Activated CD4-positive, CD25-positive, alpha-beta regulatory T cell treated with anti-CD3 and anti-CD28 coated beads, Interleukin-2, amount 50 U/mL, for 72 hours (primary cell): ENCODE measurements around the gene NRTN.
"Not testable (repeated sequence)": the region's sequence is repeated elsewhere in the genome, so short reads cannot be mapped to it uniquely, and the experiment has no call there.

ENCODE experiments used
- DNase-seq: peaks from one replicate; pipeline ENCODE4 v3.0.0; 2021

The NRTN gene

GRCh38 chr19:5839065-5840017, 34.5 kb downstream of the NRTN start, which contains the start of gene FUT6:
TSS of gene FUT6 (minus strand) at chr19:5839702. CDS start at chr19:5832567, 7,135 bp downstream.
- DNase-seq = no peak

GRCh38 chr19:5841735-5842111, 36.9 kb downstream of the NRTN start:
- DNase-seq = not testable (repeated sequence)

DNA sequence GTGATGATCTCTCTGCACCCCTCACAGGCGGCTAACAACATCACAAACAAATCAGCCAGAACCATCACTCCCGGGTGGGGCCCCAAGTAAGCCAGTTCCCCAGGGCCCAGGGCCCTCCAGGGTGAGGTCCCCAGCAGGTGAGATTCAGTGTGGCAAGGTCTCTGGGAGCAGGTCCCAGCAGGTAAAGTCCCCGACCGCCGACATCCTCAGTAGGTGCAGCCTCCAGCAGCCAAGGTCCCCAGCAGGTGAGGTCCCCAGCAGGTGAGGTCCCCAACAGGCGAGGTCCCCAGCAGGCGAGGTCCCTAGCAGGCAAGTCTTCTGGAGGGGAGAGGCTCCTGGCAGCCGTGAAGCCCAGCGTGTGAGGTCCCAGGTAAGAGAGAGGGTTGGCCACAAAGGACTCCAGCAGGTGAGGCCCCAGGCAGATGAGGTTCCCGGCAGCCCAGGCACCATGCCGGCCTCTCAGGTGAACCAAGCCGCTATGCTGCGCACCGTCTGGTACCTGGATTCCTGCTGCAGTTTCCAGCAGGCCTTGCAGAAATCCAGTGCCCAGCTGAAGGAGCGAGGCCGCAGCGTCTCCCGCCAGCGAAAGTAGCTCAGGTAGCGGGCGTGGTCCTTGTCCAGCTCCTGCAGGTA, 38.5 kb downstream of the NRTN start:
- no peak for DNase-seq

DNA sequence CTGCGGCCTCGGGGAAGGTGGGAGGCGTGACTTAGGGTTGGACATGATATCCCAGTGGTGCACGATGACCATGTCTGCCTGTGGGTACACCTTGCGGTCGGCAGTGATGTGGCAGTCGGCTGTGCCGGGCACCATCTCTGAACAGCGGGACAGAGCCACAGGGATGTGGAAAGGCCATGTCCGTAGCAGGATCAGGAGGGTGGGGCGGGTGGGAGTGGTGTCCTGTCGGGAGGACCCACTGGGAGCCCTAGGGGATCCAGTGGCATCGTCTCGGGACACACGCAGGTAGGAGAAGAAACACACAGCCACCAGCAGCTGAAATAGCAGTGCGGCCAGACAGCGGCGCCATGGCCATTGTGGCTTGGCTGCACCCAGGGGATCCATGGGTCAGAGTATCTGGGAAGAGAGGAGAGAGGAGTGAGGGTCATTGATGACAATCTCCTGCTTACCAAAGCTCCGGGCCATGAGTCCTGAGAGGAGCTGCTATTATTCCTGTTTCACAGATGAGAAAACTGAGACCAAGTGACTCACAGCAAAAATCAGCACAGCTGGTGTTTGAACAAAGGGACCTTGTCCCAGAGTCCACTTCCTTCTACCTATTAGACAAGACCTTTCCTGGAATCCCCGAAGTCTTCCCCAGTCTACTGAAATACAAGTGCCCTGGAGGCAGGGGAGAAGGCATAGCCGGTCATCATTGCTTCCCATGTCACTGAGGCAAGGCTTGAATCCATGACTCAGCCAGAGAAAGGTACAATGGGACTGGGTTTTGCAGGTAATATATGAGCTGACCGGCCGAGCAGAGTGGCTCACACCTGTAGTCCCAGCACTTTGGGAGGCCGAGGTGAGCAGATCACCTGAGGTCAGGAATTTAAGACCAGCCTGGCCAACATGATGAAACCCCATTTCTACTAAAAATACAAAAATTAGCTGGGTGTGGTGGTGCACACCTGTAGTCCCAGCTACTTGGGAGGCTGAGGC, 39.9 kb downstream of the NRTN start:
- no peak for DNase-seq

DNA sequence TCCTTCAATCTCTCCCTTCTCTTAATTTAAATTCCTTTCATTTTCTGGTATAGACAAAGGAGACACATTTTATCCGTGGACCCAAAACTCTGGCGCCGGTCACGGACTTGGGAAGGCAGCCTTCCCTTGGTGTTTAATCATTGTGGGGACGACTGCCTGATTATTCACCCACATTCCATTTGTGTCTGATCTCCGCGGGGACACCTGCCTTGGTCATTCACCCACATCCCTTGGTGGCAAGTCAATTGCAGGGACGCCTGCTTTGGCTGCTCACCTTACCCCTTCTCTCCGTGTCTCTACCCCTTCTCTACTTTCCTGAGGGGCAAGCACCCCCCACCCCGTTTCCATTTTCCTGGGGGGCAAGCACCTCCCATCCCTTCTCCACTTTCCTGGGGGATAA, 43.0 kb downstream of the NRTN start:
- DNase-seq = not testable (repeated sequence)

- not testable (repeated sequence) for DNase-seq
Measured at GRCh38 chr19:5848621-5849020, 43.8 kb downstream of the NRTN start.

GRCh38 chr19:5850189-5850588, 45.3 kb downstream of the NRTN start:
- no peak for DNase-seq

DNA sequence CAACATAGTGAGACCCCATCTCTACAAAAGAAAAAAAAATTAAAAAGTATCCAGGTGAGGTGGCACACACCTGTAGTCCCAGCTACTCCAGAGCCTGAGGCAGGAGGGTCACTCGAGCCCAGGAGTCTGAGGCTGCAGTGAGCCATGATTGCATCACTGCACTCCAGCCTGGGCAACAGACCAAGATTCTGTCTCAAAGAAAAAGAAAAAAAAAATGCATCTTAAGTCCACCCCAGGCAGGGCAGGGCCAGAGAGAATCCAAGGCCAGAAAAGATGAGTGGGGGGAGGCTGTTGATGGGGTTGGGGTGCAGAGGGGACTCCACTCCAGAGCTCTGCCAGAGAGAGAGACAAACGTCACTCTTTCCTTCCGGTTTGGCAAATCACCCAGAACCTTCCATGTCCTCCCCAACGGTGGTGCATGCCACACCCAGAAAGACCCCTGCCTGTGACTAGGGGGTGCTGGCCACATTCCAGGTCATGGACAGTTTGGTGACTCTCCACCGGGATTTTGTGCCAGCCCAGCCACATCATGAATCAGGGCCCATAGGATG, 46.0 kb downstream of the NRTN start:
- DNase-seq = no peak

GRCh38 chr19:5851302-5851701, 46.4 kb downstream of the NRTN start, which contains the start of gene FUT3:
TSS of gene FUT3 (minus strand) at chr19:5851449.
- DNase-seq = no peak

DNA sequence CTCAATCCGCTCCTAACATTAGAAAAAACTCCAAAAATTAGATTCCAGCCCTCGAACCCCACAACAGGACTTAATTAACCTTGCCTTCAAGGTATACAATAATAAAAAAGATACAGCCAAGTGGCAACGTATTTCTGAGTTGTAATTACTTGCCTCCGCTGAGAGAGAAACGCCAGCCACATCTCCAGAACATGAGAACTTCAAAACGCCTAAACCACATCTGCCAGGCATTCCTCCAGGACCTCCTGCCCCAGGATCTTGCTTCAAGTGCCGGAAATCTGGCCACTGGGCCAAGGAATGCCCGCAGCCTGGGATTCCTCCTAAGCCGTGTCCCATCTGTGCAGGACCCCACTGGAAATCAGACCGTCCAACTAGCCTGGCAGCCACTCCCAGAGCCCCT, 49.3 kb downstream of the NRTN start:
- not testable (repeated sequence) for DNase-seq

DNA sequence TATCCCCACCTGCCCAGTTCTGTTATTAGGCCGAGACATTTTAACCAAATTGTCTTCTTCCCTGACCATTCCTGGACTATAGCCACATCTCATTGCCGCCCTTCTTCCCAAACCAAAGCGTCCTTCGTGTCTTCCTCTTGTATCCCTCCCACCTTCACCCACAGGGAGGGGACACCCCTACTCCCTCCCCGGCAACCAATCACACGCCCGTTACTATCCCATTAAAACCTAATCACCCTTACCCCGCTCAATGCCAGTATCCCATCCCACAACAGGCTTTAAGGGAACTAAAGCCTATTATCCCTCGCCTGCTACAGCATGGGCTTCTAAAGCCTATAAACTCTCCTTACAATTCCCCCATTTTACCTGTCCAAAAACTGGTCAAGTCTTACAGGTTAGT, 50.3 kb downstream of the NRTN start:
- DNase-seq = not testable (repeated sequence)

DNA sequence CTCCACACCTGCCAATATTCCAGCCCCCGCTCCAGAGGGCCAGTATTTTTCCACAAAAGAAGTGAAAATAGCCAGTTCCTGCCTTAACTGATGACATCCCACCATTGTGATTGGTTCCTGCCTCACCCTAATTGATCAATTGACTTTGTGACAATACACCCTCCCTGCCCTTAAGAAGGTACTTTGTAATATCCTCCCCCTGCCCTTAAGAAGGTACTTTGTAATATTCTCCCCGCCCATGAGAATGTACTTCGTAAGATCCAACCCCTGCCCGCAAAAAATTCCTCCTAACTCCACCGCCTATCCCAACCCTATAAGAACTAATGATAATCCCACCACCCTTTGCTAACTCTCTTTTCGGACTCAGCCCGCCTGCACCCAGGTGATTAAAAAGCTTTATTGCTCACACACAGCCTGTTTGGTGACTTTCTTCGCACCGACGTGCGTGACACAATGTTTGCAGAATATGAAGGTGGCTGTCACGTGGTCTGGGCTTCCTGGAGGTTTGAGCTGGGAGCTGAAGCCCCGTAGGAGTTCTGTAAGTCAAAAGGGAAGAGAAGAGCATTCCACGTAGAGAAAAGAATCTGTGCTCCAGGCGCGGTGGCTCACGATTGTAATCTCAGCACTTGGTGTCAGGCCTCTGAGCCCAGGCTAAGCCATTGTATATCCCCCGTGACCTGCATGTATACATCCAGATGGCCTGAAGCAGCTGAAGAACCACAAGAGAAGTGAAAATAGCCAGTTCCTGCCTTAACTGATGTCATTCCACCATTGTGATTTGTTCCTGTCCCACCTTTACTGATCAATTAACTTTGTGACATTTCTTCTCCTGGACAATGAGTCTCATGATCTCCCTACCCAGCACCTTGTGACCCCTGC, 52.6 kb downstream of the NRTN start:
- DNase-seq = no peak

DNA sequence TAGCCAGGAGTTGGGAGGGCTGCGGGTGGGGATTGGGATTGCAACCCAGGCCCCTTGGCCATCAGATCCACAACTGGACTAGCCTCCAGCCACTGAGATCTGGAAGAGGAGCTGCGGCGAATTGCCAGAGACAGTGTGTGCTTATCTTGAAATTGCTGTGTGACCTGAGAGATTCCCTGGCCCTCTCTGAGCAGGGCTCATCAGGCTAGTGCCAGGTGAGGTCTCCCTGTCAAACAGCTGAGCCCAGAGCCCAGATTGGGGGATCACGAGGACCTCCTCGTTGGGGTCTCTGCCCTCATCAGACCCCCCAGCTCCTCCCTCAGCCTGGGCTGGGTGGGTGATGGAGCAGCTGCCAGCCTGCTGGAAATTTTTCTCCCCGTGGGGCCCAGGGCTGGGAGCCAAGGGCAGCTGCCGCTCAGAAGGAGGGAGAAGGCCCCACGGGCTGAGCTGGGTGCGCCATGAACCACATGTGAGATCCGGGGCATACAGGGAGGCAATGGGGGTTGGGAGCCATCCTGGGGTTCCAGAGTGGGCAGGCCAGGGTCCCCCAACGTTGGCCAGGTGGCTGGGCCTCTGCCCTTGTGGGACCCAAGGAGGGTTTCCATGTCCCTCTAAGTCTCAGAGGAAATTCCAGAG, 58.3 kb downstream of the NRTN start:
- no peak for DNase-seq

- no peak for DNase-seq
Measured at GRCh38 chr19:5864013-5864720, 59.3 kb downstream of the NRTN start.

- no peak for DNase-seq
Measured at GRCh38 chr19:5864725-5865486, 60.0 kb downstream of the NRTN start.

DNA sequence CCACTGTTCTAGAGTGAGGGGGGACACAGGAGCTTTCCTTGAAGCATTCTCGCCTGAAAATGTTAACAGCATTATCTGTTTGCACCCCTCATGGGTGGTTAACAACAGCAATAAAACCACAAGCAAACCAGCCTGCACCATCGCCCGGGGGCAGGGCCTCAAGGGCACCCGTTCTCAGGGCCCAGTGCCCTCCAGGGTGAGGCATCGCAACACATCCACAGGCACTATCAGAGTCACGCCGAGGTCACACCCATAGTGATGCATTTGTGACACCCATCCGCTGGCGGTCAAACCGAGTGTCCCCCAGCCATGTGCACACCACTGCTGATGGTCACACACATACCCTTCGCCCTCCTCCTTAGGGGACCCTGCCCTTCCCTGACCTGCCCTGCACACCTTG, 60.9 kb downstream of the NRTN start:
- DNase-seq = no peak

DNA sequence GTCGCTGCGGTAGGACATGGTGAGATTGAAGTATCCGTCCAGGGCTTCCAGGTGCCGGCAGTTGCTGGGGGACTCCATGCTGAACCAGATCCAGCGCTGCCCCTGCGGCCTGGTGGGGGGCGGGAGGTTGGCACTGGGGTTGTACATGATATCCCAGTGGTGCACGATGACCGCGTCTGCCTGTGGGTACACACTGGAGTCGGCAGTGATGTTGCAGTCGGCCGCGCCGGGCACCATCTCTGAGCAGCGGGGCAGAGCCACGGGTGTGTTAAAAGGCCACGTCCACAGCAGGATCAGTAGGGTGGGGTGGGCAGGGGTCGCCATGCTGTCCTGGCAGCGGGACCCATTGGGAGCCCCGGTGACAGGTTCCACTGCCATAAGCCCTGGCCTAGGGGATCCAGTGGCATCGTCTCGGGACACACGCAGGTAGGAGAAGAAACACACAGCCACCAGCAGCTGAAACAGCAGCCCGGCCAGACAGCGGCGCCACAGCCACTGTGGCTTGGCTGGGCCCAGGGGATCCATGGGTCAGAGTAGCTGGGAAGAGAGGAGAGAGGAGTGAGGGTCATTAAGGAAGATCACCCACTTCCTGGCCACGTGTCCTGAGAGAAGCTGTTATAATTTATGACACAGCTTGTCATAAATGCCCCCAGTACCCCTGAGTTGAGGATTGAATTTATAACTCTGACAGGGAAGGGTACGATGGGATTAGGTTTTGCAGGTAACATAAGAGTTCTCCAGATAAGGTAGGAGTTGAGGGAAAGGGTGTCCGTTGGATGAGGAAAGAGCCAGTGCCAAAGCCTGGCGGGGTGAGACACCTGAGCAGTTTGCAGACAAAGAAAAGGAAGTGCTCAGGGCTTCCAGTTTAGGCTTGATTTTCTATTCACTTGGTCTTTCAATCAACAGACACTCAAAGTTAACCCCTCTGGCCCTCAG, 62.6 kb downstream of the NRTN start:
- DNase-seq = no peak

- no peak for DNase-seq
Measured at GRCh38 chr19:5870986-5871394, 66.1 kb downstream of the NRTN start.
